ENCODE data around the gene DGKQ.

DNA sequence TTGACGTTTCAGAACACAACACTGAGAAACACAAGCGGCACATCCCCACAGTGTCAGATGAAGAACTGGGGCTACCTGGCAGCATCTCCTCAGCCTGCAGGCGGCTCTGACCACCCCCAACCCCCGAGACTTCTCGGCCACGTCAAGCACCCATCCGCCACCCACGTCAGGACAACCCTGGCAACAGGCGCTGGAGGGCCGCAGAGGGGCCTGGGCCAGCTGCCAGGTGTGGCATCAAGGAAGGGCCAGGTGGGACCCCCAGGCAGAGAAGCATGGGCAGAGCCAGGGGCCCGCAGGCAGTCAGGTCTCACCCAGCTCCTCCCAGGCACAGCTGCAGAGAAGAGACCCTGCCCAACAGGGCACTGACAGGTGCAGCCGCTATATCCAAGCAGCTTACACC, 63.5 kb downstream of the DGKQ start:
- TF ChIP-seq, protein P1, sequence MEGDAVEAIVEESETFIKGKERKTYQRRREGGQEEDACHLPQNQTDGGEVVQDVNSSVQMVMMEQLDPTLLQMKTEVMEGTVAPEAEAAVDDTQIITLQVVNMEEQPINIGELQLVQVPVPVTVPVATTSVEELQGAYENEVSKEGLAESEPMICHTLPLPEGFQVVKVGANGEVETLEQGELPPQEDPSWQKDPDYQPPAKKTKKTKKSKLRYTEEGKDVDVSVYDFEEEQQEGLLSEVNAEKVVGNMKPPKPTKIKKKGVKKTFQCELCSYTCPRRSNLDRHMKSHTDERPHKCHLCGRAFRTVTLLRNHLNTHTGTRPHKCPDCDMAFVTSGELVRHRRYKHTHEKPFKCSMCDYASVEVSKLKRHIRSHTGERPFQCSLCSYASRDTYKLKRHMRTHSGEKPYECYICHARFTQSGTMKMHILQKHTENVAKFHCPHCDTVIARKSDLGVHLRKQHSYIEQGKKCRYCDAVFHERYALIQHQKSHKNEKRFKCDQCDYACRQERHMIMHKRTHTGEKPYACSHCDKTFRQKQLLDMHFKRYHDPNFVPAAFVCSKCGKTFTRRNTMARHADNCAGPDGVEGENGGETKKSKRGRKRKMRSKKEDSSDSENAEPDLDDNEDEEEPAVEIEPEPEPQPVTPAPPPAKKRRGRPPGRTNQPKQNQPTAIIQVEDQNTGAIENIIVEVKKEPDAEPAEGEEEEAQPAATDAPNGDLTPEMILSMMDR (IDR thresholded peaks at IDR 0.05; ENCODE audit: low read depth, low read length), result no peak
- no peak for TF ChIP-seq EZH2phosphoT487 (IDR thresholded peaks at IDR 0.05; ENCODE audit: low read depth)
